Spleen (tissue), 7 donors: Measurements from ENCODE around the gene NFKBIE.

Experiments
- CTCF ChIP-seq, 11 experiments: fragments of 200-600 bp in 7 of 11; fragments of 450-650 bp in 4 of 11; sonication (generic) in 4 of 11; IDR thresholded peaks in 8 of 11; conservative IDR thresholded peaks in 3 of 11; 1 replicate in 7 of 11; 2 replicates in 4 of 11; pipeline versions ENCODE4 v1.4.0 to v1.8.0; 2016 to 2021; ENCODE audit warnings: antibody characterized with exemption in 11 of 11, inconsistent platforms in 4 of 11, mild to moderate bottlenecking in 1 of 11
- POLR2AphosphoS5 ChIP-seq, 3 donors: sonication (generic); formaldehyde crosslinking; IDR thresholded peaks; one replicate each; pipeline ENCODE4 v1.5.1; 2017; ENCODE audit warnings: antibody characterized with exemption in 3 of 3
- donor health status: DM: no; HTN: no; CAD: no; lungs with moderate emphysema.
- donor health status: DM: no; HTN: no; CAD: no.
- donor health status: DM: no; HTN: no; CAD: no.

GRCh38 chr6:44229376-44230033, 35.8 kb downstream of the NFKBIE start:
- TF ChIP-seq CTCF (IDR thresholded peaks at IDR 0.05 in 8 of 11, conservative IDR thresholded peaks at IDR 0.05 in 3 of 11) = no peak
- peak in 1 of 3 donors; percentile 33 for TF ChIP-seq POLR2AphosphoS5 (IDR thresholded peaks at IDR 0.05)
